Thyroid gland (tissue), 4 donors: ENCODE data around the gene CFAP221.

Experiments
- POLR2A ChIP-seq, 2 donors: fragments of 450-650 bp; IDR thresholded peaks; one replicate each; pipeline ENCODE4 v1.6.1; 2017; ENCODE audit warnings: antibody characterized with exemption in 2 of 2, mild to moderate bottlenecking in 2 of 2, moderate library complexity in 1 of 2
- TF ChIP-seq, protein P1 (sequence below), 6 experiments: fragments of 200-600 bp in 3 of 6; fragments of 450-650 bp in 3 of 6; sonication (generic) in 3 of 6; IDR thresholded peaks; one replicate each; pipeline ENCODE4 v1.5.1; 2016 to 2019; ENCODE audit warnings: antibody characterized with exemption in 6 of 6, mild to moderate bottlenecking in 2 of 6, inconsistent platforms in 1 of 6, moderate library complexity in 1 of 6

DNA sequence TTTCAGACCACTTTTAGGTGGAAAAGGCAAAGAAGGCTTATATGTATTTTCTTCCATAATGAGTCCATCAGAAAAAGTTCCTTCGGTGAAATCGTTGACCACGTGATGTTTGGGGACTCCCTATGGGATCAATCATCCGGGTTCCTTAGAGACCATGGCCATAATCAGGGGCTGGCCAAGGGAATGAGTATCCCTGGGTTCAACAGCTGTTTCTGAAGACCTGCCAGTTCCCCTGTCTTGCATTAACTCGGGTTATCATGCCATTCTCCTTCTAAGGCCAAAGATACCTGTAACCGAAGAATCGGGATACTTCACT is 116.1 kb downstream of the CFAP221 start:
- TF ChIP-seq, protein P1, sequence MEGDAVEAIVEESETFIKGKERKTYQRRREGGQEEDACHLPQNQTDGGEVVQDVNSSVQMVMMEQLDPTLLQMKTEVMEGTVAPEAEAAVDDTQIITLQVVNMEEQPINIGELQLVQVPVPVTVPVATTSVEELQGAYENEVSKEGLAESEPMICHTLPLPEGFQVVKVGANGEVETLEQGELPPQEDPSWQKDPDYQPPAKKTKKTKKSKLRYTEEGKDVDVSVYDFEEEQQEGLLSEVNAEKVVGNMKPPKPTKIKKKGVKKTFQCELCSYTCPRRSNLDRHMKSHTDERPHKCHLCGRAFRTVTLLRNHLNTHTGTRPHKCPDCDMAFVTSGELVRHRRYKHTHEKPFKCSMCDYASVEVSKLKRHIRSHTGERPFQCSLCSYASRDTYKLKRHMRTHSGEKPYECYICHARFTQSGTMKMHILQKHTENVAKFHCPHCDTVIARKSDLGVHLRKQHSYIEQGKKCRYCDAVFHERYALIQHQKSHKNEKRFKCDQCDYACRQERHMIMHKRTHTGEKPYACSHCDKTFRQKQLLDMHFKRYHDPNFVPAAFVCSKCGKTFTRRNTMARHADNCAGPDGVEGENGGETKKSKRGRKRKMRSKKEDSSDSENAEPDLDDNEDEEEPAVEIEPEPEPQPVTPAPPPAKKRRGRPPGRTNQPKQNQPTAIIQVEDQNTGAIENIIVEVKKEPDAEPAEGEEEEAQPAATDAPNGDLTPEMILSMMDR (IDR thresholded peaks at IDR 0.05) = no peak
- TF ChIP-seq POLR2A (IDR thresholded peaks at IDR 0.05) = no peak
